ENCODE measurements around the gene PGS1.

The PGS1 gene

DNA sequence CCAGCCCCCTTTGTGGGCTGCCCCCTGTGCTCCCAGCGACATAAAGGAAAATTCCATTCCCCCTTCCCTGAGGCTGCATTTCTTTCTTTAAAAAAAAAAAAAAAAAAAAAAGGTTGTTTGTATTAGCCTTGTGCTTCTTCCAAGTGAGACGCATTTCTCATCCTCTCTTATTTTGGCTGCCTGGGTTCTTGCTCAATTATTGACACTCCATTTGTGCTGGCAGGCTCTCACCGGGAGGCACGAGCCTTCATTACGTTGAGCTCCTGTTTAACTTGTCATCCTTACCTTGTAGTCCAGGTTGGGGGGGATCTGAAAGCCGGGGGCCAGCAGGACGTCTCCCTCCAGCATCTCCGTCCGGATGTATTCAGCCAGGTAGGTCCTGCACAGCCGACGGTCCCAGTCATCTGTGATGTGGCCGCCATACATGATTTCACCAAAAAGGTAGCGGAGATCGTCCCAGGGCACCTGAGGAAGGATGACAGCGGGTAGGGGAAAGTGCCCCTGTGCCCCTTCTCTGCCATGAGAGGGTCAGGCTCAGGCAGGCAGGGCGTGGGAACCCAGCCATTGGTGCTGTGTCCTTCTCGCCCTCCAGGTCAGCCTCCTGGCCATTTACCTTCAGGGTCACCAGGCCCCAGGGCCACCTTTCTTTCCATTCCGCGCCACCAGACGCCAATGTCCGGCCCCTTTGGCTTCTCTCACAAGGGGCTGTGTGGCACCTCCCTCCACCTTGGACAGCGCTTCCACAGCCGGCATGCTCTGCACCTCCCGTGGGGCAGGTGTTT, 50.6 kb downstream of the PGS1 start:
- H3K4me3 ChIP-seq = no peak overlapping the region
- peaks cover 0 to 3% of the 10 kb centered on the region in 2 donors for H3K27me3 ChIP-seq
- peaks cover 0 to 9% (median 3%) of the 10 kb centered on the region in 4 donors for H3K4me1 ChIP-seq
- DNase-seq = no peak
- peaks cover 30 to 59% (median 49%) of the 10 kb centered on the region in 3 donors for H3K36me3 ChIP-seq
- no peak overlapping the region for H3K27ac ChIP-seq
- intact Hi-C loops (cut with DNase I; ENCODE audit: low total_unique reads) = loop anchor here (10.0 kb wide), 1 partner anchor 174 kb away; no protein-coding TSS in a partner anchor
- H3K9me3 ChIP-seq = no peaks in the 10 kb centered on the region
- TF ChIP-seq CTCF (IDR thresholded peaks at IDR 0.05) = no peak

- H3K36me3 ChIP-seq = peaks cover 26 to 53% (median 43%) of the 10 kb centered on the region in 3 donors
- no peak for DNase-seq
- TF ChIP-seq CTCF (IDR thresholded peaks at IDR 0.05) = no peak
- peaks cover 0 to 5% of the 10 kb centered on the region in 2 donors for H3K27me3 ChIP-seq
- H3K4me1 ChIP-seq = peaks cover 0 to 9% (median 3%) of the 10 kb centered on the region in 4 donors
- H3K9me3 ChIP-seq = no peaks in the 10 kb centered on the region
- no peak overlapping the region for H3K27ac ChIP-seq
- intact Hi-C loops (cut with DNase I; ENCODE audit: low total_unique reads) = loop anchor here (10.0 kb wide), 1 partner anchor 175 kb away; no protein-coding TSS in a partner anchor
- H3K4me3 ChIP-seq = no peak overlapping the region
Observed at GRCh38 chr17:78429618-78429995, 51.2 kb downstream of the PGS1 start.

GRCh38 chr17:78430892-78431691, 52.6 kb downstream of the PGS1 start:
- Histone ChIP-seq H3K27ac (no peak overlapping the region), H3K4me1 (peaks cover 0 to 9% (median 3%) of the 10 kb centered on the region in 4 donors)

DNA sequence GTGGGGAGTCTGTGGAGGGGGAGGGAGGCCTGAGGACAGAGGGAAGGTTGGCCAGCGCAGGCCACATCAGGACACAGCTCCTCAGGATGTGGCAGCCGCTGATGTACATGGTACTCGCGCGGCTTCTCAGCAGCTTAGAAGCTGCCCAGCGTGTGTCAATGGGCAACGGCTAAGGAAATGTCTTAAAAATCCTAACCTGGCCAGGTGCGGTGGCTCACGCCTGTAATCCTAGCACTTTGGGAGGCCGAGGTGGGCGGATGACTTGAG, 53.2 kb downstream of the PGS1 start:
- H3K27me3 ChIP-seq = peaks cover 0 to 18% of the 10 kb centered on the region in 2 donors
- intact Hi-C loops (cut with DNase I; ENCODE audit: low total_unique reads) = no loop called here
- H3K4me3 ChIP-seq = no peak overlapping the region
- peaks cover 18 to 33% (median 23%) of the 10 kb centered on the region in 3 donors for H3K36me3 ChIP-seq
- H3K9me3 ChIP-seq = no peaks in the 10 kb centered on the region
- no peak for TF ChIP-seq CTCF (IDR thresholded peaks at IDR 0.05)
- no peak overlapping the region for H3K27ac ChIP-seq
- peaks cover 0 to 9% (median 3%) of the 10 kb centered on the region in 4 donors for H3K4me1 ChIP-seq
- no peak for DNase-seq

More at GRCh38 chr17:78430892-78431691, 52.6 kb downstream of the PGS1 start:
- no peak overlapping the region for H3K4me3 ChIP-seq
- H3K36me3 ChIP-seq = peaks cover 18 to 38% (median 29%) of the 10 kb centered on the region in 3 donors
- intact Hi-C loops (cut with DNase I; ENCODE audit: low total_unique reads) = no loop called here
- DNase-seq = no peak
- H3K27me3 ChIP-seq = peaks cover 0 to 13% of the 10 kb centered on the region in 2 donors
- TF ChIP-seq CTCF (IDR thresholded peaks at IDR 0.05) = no peak
- H3K9me3 ChIP-seq = no peaks in the 10 kb centered on the region

DNA sequence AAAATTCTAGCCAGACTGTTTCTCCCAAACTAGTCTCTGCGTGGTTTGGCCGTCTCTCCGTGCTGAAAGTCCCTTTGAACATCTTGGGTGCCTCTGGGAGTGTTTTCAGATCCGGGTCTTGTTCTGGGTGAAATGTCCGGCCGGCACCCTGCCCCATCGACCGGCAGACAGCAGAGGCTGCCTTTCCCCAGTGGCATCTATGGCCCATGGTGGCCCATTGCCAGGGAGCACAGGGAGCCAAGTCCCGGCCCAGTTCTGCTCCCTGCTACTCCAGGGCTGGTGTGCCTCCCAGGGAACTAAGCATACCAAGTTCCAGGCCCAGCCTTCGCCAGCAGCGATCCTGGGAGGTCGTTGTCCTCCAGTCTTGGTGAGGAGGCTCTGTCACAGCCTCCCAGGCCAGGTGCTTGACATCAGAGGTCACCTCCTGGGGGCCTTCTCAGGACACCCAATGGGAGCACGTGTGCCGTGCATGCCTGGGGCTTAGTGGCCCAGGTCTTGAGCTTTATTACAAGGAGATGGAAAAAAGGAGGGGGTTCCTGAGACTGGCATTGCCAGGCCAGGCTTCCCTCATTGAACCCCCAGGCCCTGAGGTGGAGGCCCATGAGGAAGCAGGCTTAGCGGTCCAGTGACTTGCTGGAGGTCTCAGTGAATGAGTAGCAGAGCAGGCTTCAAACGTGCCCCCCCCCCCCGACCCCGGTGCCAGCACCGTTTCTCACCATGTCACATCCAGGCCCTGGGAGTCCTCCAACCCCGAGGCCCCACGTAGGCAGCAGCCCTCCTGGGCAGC, 54.0 kb downstream of the PGS1 start:
- Histone ChIP-seq H3K9me3 (no peaks in the 10 kb centered on the region), H3K4me1 (peaks cover 0 to 9% (median 3%) of the 10 kb centered on the region in 4 donors), H3K27ac (no peak overlapping the region), H3K27me3 (peaks cover 0 to 25% of the 10 kb centered on the region in 2 donors), H3K4me3 (no peak overlapping the region), H3K36me3 (peaks cover 10 to 25% (median 16%) of the 10 kb centered on the region in 3 donors)
- no peak for TF ChIP-seq CTCF (IDR thresholded peaks at IDR 0.05)
- intact Hi-C loops (cut with DNase I; ENCODE audit: low total_unique reads) = no loop called here
- DNase-seq = no peak
